ENCODE data around the gene CCDC83. TPM values are rescaled to one million over a fixed set of nuclear protein-coding genes. Genes with fewer than 3 reads are reported as not detected.
"Not testable (repeated sequence)": the region's sequence is repeated elsewhere in the genome, so short reads cannot be mapped to it uniquely, and the experiment has no call there.

The CCDC83 gene
- polyA plus RNA-seq, 2 donors: not detected

- Histone ChIP-seq H3K4me1 (ENCODE audit: control insufficient read depth in 2 of 2, insufficient read depth in 2 of 2, low read length in 1 of 2) (no peaks in the 10 kb centered on the region), H3K27ac (ENCODE audit: low read depth in 2 of 2, low read length in 1 of 2) (no peak overlapping the region), H3K27me3 (ENCODE audit: control insufficient read depth in 1 of 2, insufficient read depth in 2 of 2, low read length in 2 of 2) (no peaks in the 10 kb centered on the region), H3K36me3 (ENCODE audit: control insufficient read depth in 2 of 2, insufficient read depth in 2 of 2, low read length in 1 of 2) (no peaks in the 10 kb centered on the region), H3K9me3 (ENCODE audit: control insufficient read depth in 2 of 2, insufficient read depth in 1 of 2, low read depth in 1 of 2, low read length in 1 of 2) (no peaks in the 10 kb centered on the region), H3K4me3 (ENCODE audit: low read depth in 1 of 2, low read length in 2 of 2) (no peak overlapping the region)
- 98 to 99% methylated on average over 2 of the region's 2 CpGs for WGBS, 2 donors
Measured at GRCh38 chr11:85829172-85829571, 26.0 kb upstream of the CCDC83 start.

- no peak overlapping the region for H3K27ac ChIP-seq (ENCODE audit: low read depth in 2 of 2, low read length in 1 of 2)
- no peaks in the 10 kb centered on the region for H3K4me1 ChIP-seq (ENCODE audit: control insufficient read depth in 2 of 2, insufficient read depth in 2 of 2, low read length in 1 of 2)
- no peak overlapping the region for H3K4me3 ChIP-seq (ENCODE audit: low read depth in 1 of 2, low read length in 2 of 2)
- H3K27me3 ChIP-seq (ENCODE audit: control insufficient read depth in 1 of 2, insufficient read depth in 2 of 2, low read length in 2 of 2): no peaks in the 10 kb centered on the region
- H3K9me3 ChIP-seq (ENCODE audit: control insufficient read depth in 2 of 2, insufficient read depth in 1 of 2, low read depth in 1 of 2, low read length in 1 of 2): peaks cover 0 to 2% of the 10 kb centered on the region in 2 donors
- no peaks in the 10 kb centered on the region for H3K36me3 ChIP-seq (ENCODE audit: control insufficient read depth in 2 of 2, insufficient read depth in 2 of 2, low read length in 1 of 2)
Measured at GRCh38 chr11:85831050-85831449, 24.1 kb upstream of the CCDC83 start.

- WGBS, 2 donors: 94 to 100% methylated on average over 1 of the region's 1 CpG
- Histone ChIP-seq H3K9me3 (ENCODE audit: control insufficient read depth in 2 of 2, insufficient read depth in 1 of 2, low read depth in 1 of 2, low read length in 1 of 2) (peaks cover 0 to 2% of the 10 kb centered on the region in 2 donors), H3K4me3 (ENCODE audit: low read depth in 1 of 2, low read length in 2 of 2) (no peak overlapping the region), H3K27me3 (ENCODE audit: control insufficient read depth in 1 of 2, insufficient read depth in 2 of 2, low read length in 2 of 2) (no peaks in the 10 kb centered on the region), H3K36me3 (ENCODE audit: control insufficient read depth in 2 of 2, insufficient read depth in 2 of 2, low read length in 1 of 2) (no peaks in the 10 kb centered on the region), H3K4me1 (ENCODE audit: control insufficient read depth in 2 of 2, insufficient read depth in 2 of 2, low read length in 1 of 2) (no peaks in the 10 kb centered on the region), H3K27ac (ENCODE audit: low read depth in 2 of 2, low read length in 1 of 2) (no peak overlapping the region)
Measured at GRCh38 chr11:85835263-85835662, 19.9 kb upstream of the CCDC83 start.

- no peaks in the 10 kb centered on the region for H3K36me3 ChIP-seq (ENCODE audit: control insufficient read depth in 2 of 2, insufficient read depth in 2 of 2, low read length in 1 of 2)
- no peak overlapping the region for H3K27ac ChIP-seq (ENCODE audit: low read depth in 2 of 2, low read length in 1 of 2)
- no peaks in the 10 kb centered on the region for H3K27me3 ChIP-seq (ENCODE audit: control insufficient read depth in 1 of 2, insufficient read depth in 2 of 2, low read length in 2 of 2)
- no peak overlapping the region for H3K4me3 ChIP-seq (ENCODE audit: low read depth in 1 of 2, low read length in 2 of 2)
- H3K9me3 ChIP-seq (ENCODE audit: control insufficient read depth in 2 of 2, insufficient read depth in 1 of 2, low read depth in 1 of 2, low read length in 1 of 2): peaks cover 0 to 2% of the 10 kb centered on the region in 2 donors
- WGBS, 2 donors: 68 to 70% methylated on average over 3 of the region's 3 CpGs
- no peaks in the 10 kb centered on the region for H3K4me1 ChIP-seq (ENCODE audit: control insufficient read depth in 2 of 2, insufficient read depth in 2 of 2, low read length in 1 of 2)
Measured at GRCh38 chr11:85835729-85836128, 19.5 kb upstream of the CCDC83 start.

GRCh38 chr11:85840932-85841331 is 14.3 kb upstream of the CCDC83 start:
- H3K9me3 ChIP-seq (ENCODE audit: control insufficient read depth in 2 of 2, insufficient read depth in 1 of 2, low read depth in 1 of 2, low read length in 1 of 2); H3K4me1 ChIP-seq (ENCODE audit: control insufficient read depth in 2 of 2, insufficient read depth in 2 of 2, low read length in 1 of 2); H3K27ac ChIP-seq (ENCODE audit: low read depth in 2 of 2, low read length in 1 of 2); H3K4me3 ChIP-seq (ENCODE audit: low read depth in 1 of 2, low read length in 2 of 2); H3K27me3 ChIP-seq (ENCODE audit: control insufficient read depth in 1 of 2, insufficient read depth in 2 of 2, low read length in 2 of 2); H3K36me3 ChIP-seq (ENCODE audit: control insufficient read depth in 2 of 2, insufficient read depth in 2 of 2, low read length in 1 of 2): not testable (repeated sequence)

- H3K9me3 ChIP-seq (ENCODE audit: control insufficient read depth in 2 of 2, insufficient read depth in 1 of 2, low read depth in 1 of 2, low read length in 1 of 2): no peaks in the 10 kb centered on the region
- no peak overlapping the region for H3K4me3 ChIP-seq (ENCODE audit: low read depth in 1 of 2, low read length in 2 of 2)
- H3K36me3 ChIP-seq (ENCODE audit: control insufficient read depth in 2 of 2, insufficient read depth in 2 of 2, low read length in 1 of 2): no peaks in the 10 kb centered on the region
- no peak overlapping the region for H3K27ac ChIP-seq (ENCODE audit: low read depth in 2 of 2, low read length in 1 of 2)
- 91 to 93% methylated on average over 3 of the region's 3 CpGs for WGBS, 2 donors
- peaks cover 0 to 2% of the 10 kb centered on the region in 2 donors for H3K4me1 ChIP-seq (ENCODE audit: control insufficient read depth in 2 of 2, insufficient read depth in 2 of 2, low read length in 1 of 2)
- no peaks in the 10 kb centered on the region for H3K27me3 ChIP-seq (ENCODE audit: control insufficient read depth in 1 of 2, insufficient read depth in 2 of 2, low read length in 2 of 2)
Measured at GRCh38 chr11:85843929-85844328, 11.3 kb upstream of the CCDC83 start.

- H3K27ac ChIP-seq (ENCODE audit: low read depth in 2 of 2, low read length in 1 of 2): no peak overlapping the region
- no peaks in the 10 kb centered on the region for H3K27me3 ChIP-seq (ENCODE audit: control insufficient read depth in 1 of 2, insufficient read depth in 2 of 2, low read length in 2 of 2)
- no peaks in the 10 kb centered on the region for H3K9me3 ChIP-seq (ENCODE audit: control insufficient read depth in 2 of 2, insufficient read depth in 1 of 2, low read depth in 1 of 2, low read length in 1 of 2)
- H3K4me3 ChIP-seq (ENCODE audit: low read depth in 1 of 2, low read length in 2 of 2): no peak overlapping the region
- H3K4me1 ChIP-seq (ENCODE audit: control insufficient read depth in 2 of 2, insufficient read depth in 2 of 2, low read length in 1 of 2): peaks cover 0 to 2% of the 10 kb centered on the region in 2 donors
- WGBS, 2 donors: 44 to 48% methylated on average over 2 of the region's 2 CpGs
- no peaks in the 10 kb centered on the region for H3K36me3 ChIP-seq (ENCODE audit: control insufficient read depth in 2 of 2, insufficient read depth in 2 of 2, low read length in 1 of 2)
Measured at GRCh38 chr11:85844439-85845123, 10.6 kb upstream of the CCDC83 start.

GRCh38 chr11:85845124-85845631 is 10.0 kb upstream of the CCDC83 start:
- Histone ChIP-seq H3K4me1 (ENCODE audit: control insufficient read depth in 2 of 2, insufficient read depth in 2 of 2, low read length in 1 of 2) (peaks cover 0 to 2% of the 10 kb centered on the region in 2 donors), H3K27me3 (ENCODE audit: control insufficient read depth in 1 of 2, insufficient read depth in 2 of 2, low read length in 2 of 2) (no peaks in the 10 kb centered on the region), H3K36me3 (ENCODE audit: control insufficient read depth in 2 of 2, insufficient read depth in 2 of 2, low read length in 1 of 2) (no peaks in the 10 kb centered on the region), H3K4me3 (ENCODE audit: low read depth in 1 of 2, low read length in 2 of 2) (no peak overlapping the region), H3K27ac (ENCODE audit: low read depth in 2 of 2, low read length in 1 of 2) (no peak overlapping the region), H3K9me3 (ENCODE audit: control insufficient read depth in 2 of 2, insufficient read depth in 1 of 2, low read depth in 1 of 2, low read length in 1 of 2) (no peaks in the 10 kb centered on the region)
- 96% methylated on average over 1 of the region's 1 CpG for WGBS, 2 donors

- Histone ChIP-seq H3K36me3 (ENCODE audit: control insufficient read depth in 2 of 2, insufficient read depth in 2 of 2, low read length in 1 of 2) (no peaks in the 10 kb centered on the region), H3K27me3 (ENCODE audit: control insufficient read depth in 1 of 2, insufficient read depth in 2 of 2, low read length in 2 of 2) (no peaks in the 10 kb centered on the region), H3K9me3 (ENCODE audit: control insufficient read depth in 2 of 2, insufficient read depth in 1 of 2, low read depth in 1 of 2, low read length in 1 of 2) (no peaks in the 10 kb centered on the region), H3K27ac (ENCODE audit: low read depth in 2 of 2, low read length in 1 of 2) (no peak overlapping the region), H3K4me1 (ENCODE audit: control insufficient read depth in 2 of 2, insufficient read depth in 2 of 2, low read length in 1 of 2) (peaks cover 0 to 2% of the 10 kb centered on the region in 2 donors), H3K4me3 (ENCODE audit: low read depth in 1 of 2, low read length in 2 of 2) (no peak overlapping the region)
Measured at GRCh38 chr11:85847436-85847835, 7.7 kb upstream of the CCDC83 start.

- H3K27ac ChIP-seq (ENCODE audit: low read depth in 2 of 2, low read length in 1 of 2): no peak overlapping the region
- no peak overlapping the region for H3K4me3 ChIP-seq (ENCODE audit: low read depth in 1 of 2, low read length in 2 of 2)
- no peaks in the 10 kb centered on the region for H3K36me3 ChIP-seq (ENCODE audit: control insufficient read depth in 2 of 2, insufficient read depth in 2 of 2, low read length in 1 of 2)
- 85 to 86% methylated on average over 3 of the region's 3 CpGs for WGBS, 2 donors
- no peaks in the 10 kb centered on the region for H3K9me3 ChIP-seq (ENCODE audit: control insufficient read depth in 2 of 2, insufficient read depth in 1 of 2, low read depth in 1 of 2, low read length in 1 of 2)
- no peaks in the 10 kb centered on the region for H3K27me3 ChIP-seq (ENCODE audit: control insufficient read depth in 1 of 2, insufficient read depth in 2 of 2, low read length in 2 of 2)
- H3K4me1 ChIP-seq (ENCODE audit: control insufficient read depth in 2 of 2, insufficient read depth in 2 of 2, low read length in 1 of 2): peaks cover 0 to 2% of the 10 kb centered on the region in 2 donors
Measured at GRCh38 chr11:85848006-85848405, 7.2 kb upstream of the CCDC83 start.

All from esophagus (tissue), 2 donors.